ENCODE data around the gene ZNF318.
"Not testable (repeated sequence)": the region's sequence is repeated elsewhere in the genome, so short reads cannot be mapped to it uniquely, and the experiment has no call there.

ZNF318 gene

DNA sequence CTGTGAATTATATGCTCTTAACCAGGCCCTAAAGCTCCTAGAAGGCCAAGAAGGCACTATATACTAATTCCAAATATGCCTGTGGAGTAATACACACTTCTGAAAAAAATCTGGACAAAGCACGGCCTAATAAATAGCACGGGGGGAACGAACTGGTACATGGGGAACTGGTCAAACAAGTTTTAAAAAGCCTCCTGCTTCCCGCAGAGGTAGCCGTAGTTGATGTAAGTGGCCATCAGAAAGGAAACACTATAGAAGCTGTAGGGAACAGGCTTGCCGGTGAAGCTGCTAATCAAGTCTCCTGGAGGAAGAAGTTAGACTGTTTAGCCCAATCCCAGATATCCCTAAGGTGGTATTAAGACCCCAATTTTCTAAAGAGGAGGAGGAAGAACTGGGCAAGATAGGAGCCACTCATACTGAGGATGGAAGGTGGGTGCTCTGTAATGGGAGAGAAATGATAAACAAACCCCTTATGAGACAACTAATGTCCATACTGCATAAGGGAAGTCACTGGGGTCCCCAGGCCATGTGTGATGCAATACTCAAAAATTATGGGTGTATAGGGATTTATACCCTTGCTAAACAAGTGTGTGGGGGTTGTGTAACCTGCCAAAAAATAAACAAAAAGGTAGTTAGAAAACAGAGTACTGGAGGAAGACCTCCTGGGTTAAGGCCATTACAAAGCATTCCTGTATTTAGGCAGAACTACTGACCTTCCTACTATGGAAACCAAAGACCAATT is 27.1 kb upstream of the ZNF318 start:
- Histone ChIP-seq H3K36me3 (no peaks in the 10 kb centered on the region), H3K27me3 (peaks cover 81% of the 10 kb centered on the region), H3K9me3 (no peaks in the 10 kb centered on the region), H3K27ac (no peak overlapping the region), H3K4me3 (ENCODE audit: low read depth in 1 of 2, low read length in 1 of 2) (no peak overlapping the region), H3K4me1 (ENCODE audit: control insufficient read depth in 1 of 2, insufficient read depth in 1 of 2, low read depth in 1 of 2, low read length in 1 of 2) (no peaks in the 10 kb centered on the region)
- TF ChIP-seq, protein P1, sequence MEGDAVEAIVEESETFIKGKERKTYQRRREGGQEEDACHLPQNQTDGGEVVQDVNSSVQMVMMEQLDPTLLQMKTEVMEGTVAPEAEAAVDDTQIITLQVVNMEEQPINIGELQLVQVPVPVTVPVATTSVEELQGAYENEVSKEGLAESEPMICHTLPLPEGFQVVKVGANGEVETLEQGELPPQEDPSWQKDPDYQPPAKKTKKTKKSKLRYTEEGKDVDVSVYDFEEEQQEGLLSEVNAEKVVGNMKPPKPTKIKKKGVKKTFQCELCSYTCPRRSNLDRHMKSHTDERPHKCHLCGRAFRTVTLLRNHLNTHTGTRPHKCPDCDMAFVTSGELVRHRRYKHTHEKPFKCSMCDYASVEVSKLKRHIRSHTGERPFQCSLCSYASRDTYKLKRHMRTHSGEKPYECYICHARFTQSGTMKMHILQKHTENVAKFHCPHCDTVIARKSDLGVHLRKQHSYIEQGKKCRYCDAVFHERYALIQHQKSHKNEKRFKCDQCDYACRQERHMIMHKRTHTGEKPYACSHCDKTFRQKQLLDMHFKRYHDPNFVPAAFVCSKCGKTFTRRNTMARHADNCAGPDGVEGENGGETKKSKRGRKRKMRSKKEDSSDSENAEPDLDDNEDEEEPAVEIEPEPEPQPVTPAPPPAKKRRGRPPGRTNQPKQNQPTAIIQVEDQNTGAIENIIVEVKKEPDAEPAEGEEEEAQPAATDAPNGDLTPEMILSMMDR (IDR thresholded peaks at IDR 0.05), result no peak

DNA sequence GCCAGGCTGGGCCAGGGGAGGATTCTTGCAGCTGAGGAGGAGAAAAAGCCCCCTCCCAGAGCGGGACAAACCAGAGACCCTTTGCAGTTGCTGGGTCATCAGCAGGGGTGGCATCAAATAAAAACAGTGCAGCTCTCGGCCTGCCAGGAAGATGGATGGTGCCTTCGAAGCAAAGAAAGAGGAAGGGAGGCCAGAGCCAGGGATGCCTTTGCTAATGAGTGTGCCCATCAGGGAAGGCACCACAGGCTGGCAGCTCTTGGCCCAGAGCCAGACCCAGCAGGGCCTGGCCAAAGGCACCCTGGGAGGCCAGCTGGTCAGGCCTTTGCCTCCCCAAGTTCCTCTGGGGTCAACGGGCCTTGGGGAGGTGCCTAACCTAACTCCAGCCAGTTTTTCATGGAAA is 26.3 kb upstream of the ZNF318 start:
- TF ChIP-seq, protein P1 (IDR thresholded peaks at IDR 0.05), result no peak
- H3K4me1 ChIP-seq (ENCODE audit: control insufficient read depth in 1 of 2, insufficient read depth in 1 of 2, low read depth in 1 of 2, low read length in 1 of 2), result no peaks in the 10 kb centered on the region

DNA sequence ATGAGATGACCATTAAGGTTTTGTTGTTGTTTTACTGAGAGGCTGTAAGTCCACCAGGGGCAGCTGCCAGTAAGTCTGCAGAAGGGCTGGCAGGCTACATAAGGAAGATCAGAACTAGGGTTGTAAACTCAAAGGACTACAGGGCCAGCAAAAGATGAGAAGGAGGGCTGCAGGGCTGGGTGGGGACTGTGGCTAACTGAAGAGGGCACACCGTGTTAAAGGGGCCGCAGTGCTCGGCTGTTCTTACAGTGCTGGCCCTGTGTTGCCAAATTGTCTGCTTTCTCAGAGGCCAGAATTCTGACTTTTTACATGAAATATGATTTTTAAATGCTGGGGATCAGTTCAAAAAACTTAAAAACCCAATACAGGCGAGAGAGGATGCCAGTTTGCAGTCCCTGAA is 25.5 kb upstream of the ZNF318 start:
- Histone ChIP-seq H3K27ac (no peak overlapping the region), H3K27me3 (peaks cover 82% of the 10 kb centered on the region), H3K4me1 (ENCODE audit: control insufficient read depth in 1 of 2, insufficient read depth in 1 of 2, low read depth in 1 of 2, low read length in 1 of 2) (no peaks in the 10 kb centered on the region), H3K9me3 (no peaks in the 10 kb centered on the region), H3K4me3 (ENCODE audit: low read depth in 1 of 2, low read length in 1 of 2) (no peak overlapping the region), H3K36me3 (no peaks in the 10 kb centered on the region)
- TF ChIP-seq, protein P1 (IDR thresholded peaks at IDR 0.05), result no peak

More for the DNA sequence above, 26.3 kb upstream of the ZNF318 start:
- Histone ChIP-seq H3K27me3 (peaks cover 82% of the 10 kb centered on the region), H3K9me3 (no peaks in the 10 kb centered on the region), H3K27ac (no peak overlapping the region), H3K36me3 (no peaks in the 10 kb centered on the region), H3K4me3 (ENCODE audit: low read depth in 1 of 2, low read length in 1 of 2) (no peak overlapping the region)

DNA sequence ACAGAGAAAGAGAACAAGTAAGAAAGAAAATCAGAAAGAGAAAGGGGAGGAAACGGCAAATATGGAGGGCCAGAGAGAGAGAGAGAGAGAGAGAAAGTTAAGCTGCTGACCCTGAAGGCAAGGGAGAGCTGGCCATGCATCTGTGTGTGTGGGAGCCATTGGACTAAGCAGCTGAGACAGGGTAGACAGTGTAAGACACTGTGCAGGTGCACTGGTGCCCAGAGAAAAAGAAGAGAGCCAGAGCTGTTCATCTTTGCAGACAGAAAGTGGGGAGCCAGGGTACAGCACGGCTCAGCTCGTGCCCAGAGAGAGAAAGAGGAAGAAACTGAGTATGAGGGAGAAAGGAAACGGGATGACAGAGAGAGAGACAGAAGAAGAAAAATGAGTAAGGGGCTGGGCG is 24.2 kb upstream of the ZNF318 start:
- Histone ChIP-seq H3K4me1 (ENCODE audit: control insufficient read depth in 1 of 2, insufficient read depth in 1 of 2, low read depth in 1 of 2, low read length in 1 of 2) (no peaks in the 10 kb centered on the region), H3K9me3 (no peaks in the 10 kb centered on the region), H3K27ac (no peak overlapping the region), H3K36me3 (no peaks in the 10 kb centered on the region), H3K27me3 (peaks cover 84% of the 10 kb centered on the region), H3K4me3 (ENCODE audit: low read depth in 1 of 2, low read length in 1 of 2) (peak overlapping the region in 1 of 2 experiments; percentile 5)
- TF ChIP-seq, protein P1 (IDR thresholded peaks at IDR 0.05), result no peak

DNA sequence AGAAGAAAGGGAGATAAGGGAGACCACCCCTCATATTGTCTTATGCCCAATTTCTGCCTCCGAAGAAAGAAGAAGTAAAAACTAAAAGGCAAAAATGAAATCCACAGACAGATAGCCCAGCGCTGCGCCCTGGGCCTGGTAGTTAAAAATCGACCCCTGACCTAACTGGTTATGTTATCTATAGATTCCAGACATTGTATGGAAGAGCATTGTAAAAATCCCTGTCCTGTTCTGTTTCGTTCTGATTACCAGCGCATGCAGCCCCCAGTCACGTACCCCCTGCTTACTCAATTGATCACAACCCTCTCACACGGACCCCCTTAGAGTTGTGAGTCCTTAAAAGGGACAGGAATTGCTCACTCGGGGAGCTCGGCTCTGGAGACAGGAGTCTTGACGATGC is 23.7 kb upstream of the ZNF318 start:
- not testable (repeated sequence) for H3K9me3 ChIP-seq; H3K36me3 ChIP-seq; H3K4me1 ChIP-seq (ENCODE audit: control insufficient read depth in 1 of 2, insufficient read depth in 1 of 2, low read depth in 1 of 2, low read length in 1 of 2); H3K27ac ChIP-seq
- Histone ChIP-seq H3K4me3 (ENCODE audit: low read depth in 1 of 2, low read length in 1 of 2) (peak overlapping the region in 1 of 2 experiments; percentile 5), H3K27me3 (peaks cover 88% of the 10 kb centered on the region)

DNA sequence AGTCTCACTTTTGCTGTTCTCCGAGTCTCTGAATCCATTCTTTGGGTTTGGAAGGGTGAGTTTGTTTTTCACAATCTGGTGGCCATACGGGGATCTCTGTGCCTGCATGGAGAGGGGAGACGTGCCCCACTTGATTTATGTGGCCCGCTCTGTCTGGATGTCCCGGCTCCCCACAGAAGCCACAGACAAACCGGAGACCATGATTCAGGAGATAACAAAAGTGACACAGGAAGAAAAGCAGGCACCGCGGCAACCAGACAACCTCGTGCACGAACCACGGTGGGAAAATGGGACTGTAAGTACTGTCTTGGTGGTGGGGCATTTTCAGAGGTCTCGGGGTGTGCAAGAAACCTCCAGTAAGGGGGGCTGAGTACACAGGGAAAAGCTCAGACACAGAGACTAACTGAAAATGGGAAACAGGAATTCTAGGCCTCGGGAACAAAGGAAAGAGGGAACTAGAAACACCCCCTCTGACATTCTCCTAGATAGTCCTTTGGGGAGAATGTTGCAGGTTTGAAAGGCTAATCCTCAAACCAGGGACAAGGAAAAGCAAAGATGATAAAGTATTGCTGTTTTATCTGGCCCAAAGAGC is 22.1 kb upstream of the ZNF318 start:
- TF ChIP-seq, protein P1 (IDR thresholded peaks at IDR 0.05), result no peak
- Histone ChIP-seq H3K27ac (no peak overlapping the region), H3K4me1 (ENCODE audit: control insufficient read depth in 1 of 2, insufficient read depth in 1 of 2, low read depth in 1 of 2, low read length in 1 of 2) (no peaks in the 10 kb centered on the region), H3K9me3 (no peaks in the 10 kb centered on the region), H3K27me3 (peaks cover 96% of the 10 kb centered on the region), H3K36me3 (no peaks in the 10 kb centered on the region), H3K4me3 (ENCODE audit: low read depth in 1 of 2, low read length in 1 of 2) (no peak overlapping the region)

DNA sequence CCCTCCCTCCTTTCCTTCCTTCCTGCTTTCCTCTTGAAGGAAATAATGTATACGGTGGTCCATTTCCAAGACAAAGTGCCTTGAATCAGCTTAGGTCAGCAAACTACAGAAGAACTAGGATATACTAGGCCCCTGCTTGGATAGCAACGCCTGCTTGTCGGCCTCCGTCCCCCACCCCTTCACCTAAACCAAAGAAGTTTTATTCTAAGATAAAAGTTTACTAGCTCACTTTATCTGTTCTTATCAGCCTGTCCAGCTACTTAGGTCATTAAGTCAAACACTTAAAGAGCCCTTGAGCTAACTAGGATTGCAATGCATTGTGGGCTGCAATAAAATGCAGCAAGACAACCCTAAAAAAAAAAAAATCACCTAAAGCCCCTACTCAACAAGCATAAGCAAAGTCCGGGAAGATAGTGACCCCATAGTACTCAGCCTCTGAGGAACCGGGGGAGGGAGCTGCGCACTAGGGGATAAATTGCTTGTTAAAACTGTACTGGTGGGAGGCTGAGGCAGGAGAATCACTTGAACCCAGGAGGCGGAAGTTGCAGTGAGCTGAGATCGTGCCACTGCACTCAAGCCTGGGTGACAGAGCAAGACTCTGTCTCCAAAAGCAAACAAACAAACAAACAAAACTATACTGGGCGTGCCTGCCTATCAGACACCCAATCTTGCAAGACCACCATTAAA is 21.4 kb upstream of the ZNF318 start:
- peaks cover 100% of the 10 kb centered on the region for H3K27me3 ChIP-seq
- not testable (repeated sequence) for H3K4me1 ChIP-seq (ENCODE audit: control insufficient read depth in 1 of 2, insufficient read depth in 1 of 2, low read depth in 1 of 2, low read length in 1 of 2); H3K4me3 ChIP-seq (ENCODE audit: low read depth in 1 of 2, low read length in 1 of 2); H3K9me3 ChIP-seq; H3K36me3 ChIP-seq; H3K27ac ChIP-seq
